HEK293T (cell line): ENCODE measurements around the gene CD244.

Experiments used
- ARNT ChIP-seq: fragments of 450-650 bp; IDR thresholded peaks from 2 replicates; pipeline ENCODE4 v1.6.1; 2017; ENCODE audit warnings: mild to moderate bottlenecking
- BHLHE40 ChIP-seq: fragments of 450-650 bp; IDR thresholded peaks from 2 replicates; pipeline ENCODE4 v1.6.1; 2016; ENCODE audit warnings: mild to moderate bottlenecking, moderate library complexity, borderline replicate concordance
- ELF4 ChIP-seq: fragments of 450-650 bp; IDR thresholded peaks from 2 replicates; pipeline ENCODE4 v1.6.1; 2017; ENCODE audit warnings: antibody characterized with exemption
- FOXA1 ChIP-seq: fragments of 450-650 bp; IDR thresholded peaks from 2 replicates; pipeline ENCODE4 v1.6.1; 2016; ENCODE audit warnings: mild to moderate bottlenecking
- FOXK2 ChIP-seq: fragments of 450-650 bp; IDR thresholded peaks from 2 replicates; pipeline ENCODE4 v1.6.1; 2016; ENCODE audit warnings: mild to moderate bottlenecking
- FOXM1 ChIP-seq: fragments of 450-650 bp; IDR thresholded peaks from 2 replicates; pipeline ENCODE4 v1.6.1; 2017; ENCODE audit warnings: mild to moderate bottlenecking, borderline replicate concordance
- NFRKB ChIP-seq: fragments of 450-650 bp; IDR thresholded peaks from 2 replicates; pipeline ENCODE4 v1.6.1; 2016; ENCODE audit warnings: mild to moderate bottlenecking, moderate library complexity
- TARDBP ChIP-seq: fragments of 450-650 bp; IDR thresholded peaks from 2 replicates; pipeline ENCODE4 v1.6.1; 2016

DNA sequence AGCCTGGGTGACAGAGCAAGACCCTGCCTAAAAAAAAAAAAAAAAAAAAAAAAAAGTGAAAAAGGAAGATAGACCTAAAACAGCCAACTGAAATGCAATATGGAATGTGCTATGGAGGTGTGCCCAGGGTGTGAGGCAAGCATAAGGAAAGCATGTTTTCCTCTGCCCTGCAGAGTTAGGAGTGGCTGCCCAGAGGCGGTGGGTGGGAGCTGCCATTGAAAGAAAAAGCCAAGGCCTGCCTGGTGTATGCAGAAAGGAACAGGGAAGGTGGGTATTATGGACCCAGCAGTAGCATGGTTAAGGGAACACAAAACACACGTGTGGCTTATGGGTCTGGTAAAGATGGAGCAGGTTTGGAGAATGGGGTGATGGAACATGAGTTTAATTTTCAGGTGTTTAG lies 8.9 kb downstream of the CD244 start:
- TF ChIP-seq FOXK2 (no peak), TARDBP (no peak), BHLHE40 (no peak), ELF4 (no peak), ARNT (no peak), NFRKB (no peak), FOXM1 (no peak), FOXA1 (no peak)
